PC-9 (cell line): ENCODE data around the gene SPDYE3.
"Not testable (repeated sequence)": the region's sequence is repeated elsewhere in the genome, so short reads cannot be mapped to it uniquely, and the experiment has no call there.

Experiments
- CTCF ChIP-seq: fragments of 200-600 bp; sonication (generic); conservative IDR thresholded peaks from 2 replicates; pipeline ENCODE4 v1.6.1; 2017; ENCODE audit warnings: mixed run types, antibody characterized with exemption, mild to moderate bottlenecking, moderate library complexity
- EZH2 ChIP-seq: fragments of 200-600 bp; sonication (generic); IDR thresholded peaks from 2 replicates; pipeline ENCODE4 v1.8.0; 2017; ENCODE audit warnings: antibody characterized with exemption, low read depth

- TF ChIP-seq CTCF, EZH2: not testable (repeated sequence)
These were observed 37.2 kb upstream of the SPDYE3 start for GRCh38 chr7:100270046-100270918.
